ENCODE data around the gene GFI1B.

DNA sequence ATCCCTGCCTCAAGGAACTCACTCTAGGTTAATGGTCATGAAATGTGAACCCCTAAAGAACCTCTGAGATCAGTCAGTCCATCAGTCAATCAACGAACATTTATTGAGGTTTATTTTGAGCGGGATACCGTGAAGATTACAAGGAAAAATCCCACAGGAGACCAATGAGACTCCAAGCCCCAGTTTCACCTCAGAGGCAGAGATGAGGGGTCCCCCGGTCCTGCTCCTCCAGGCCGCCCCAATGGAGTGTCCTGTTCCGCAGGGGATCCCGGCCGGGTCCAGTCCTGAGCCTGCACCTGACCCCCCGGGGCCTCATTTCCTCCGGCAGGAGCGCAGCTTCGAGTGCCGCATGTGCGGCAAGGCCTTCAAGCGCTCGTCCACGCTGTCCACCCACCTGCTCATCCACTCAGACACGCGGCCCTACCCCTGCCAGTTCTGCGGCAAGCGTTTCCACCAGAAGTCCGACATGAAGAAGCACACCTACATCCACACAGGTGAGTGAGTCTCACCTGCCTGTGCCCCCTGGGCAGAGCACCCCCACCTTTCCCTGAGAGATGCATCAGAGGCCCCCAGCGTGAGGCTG lies 11.0 kb downstream of the GFI1B start:
- TF ChIP-seq, protein P1, sequence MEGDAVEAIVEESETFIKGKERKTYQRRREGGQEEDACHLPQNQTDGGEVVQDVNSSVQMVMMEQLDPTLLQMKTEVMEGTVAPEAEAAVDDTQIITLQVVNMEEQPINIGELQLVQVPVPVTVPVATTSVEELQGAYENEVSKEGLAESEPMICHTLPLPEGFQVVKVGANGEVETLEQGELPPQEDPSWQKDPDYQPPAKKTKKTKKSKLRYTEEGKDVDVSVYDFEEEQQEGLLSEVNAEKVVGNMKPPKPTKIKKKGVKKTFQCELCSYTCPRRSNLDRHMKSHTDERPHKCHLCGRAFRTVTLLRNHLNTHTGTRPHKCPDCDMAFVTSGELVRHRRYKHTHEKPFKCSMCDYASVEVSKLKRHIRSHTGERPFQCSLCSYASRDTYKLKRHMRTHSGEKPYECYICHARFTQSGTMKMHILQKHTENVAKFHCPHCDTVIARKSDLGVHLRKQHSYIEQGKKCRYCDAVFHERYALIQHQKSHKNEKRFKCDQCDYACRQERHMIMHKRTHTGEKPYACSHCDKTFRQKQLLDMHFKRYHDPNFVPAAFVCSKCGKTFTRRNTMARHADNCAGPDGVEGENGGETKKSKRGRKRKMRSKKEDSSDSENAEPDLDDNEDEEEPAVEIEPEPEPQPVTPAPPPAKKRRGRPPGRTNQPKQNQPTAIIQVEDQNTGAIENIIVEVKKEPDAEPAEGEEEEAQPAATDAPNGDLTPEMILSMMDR (IDR thresholded peaks at IDR 0.05) = no peak
- no peak for TF ChIP-seq EP300 (IDR thresholded peaks at IDR 0.05)
